Measurements from ENCODE around the gene CMSS1.

CMSS1 gene

GRCh38 chr3:100159331-100160153 lies 341.9 kb downstream of the CMSS1 start:
- DNase-seq = no peak

- DNase-seq = no peak
Measured at GRCh38 chr3:100160521-100160920, 342.9 kb downstream of the CMSS1 start.

- DNase-seq = no peak
Measured at GRCh38 chr3:100163787-100164186, 346.1 kb downstream of the CMSS1 start.

- DNase-seq = no peak
Measured at GRCh38 chr3:100164743-100165142, 347.1 kb downstream of the CMSS1 start.

GRCh38 chr3:100165926-100166550 lies 348.4 kb downstream of the CMSS1 start:
- no peak for DNase-seq

- DNase-seq = no peak
Measured at GRCh38 chr3:100169201-100169920, 351.7 kb downstream of the CMSS1 start.

- DNase-seq = no peak
Measured at GRCh38 chr3:100170486-100170885, 352.8 kb downstream of the CMSS1 start.

GRCh38 chr3:100171211-100171914 lies 353.7 kb downstream of the CMSS1 start:
- no peak for DNase-seq

GRCh38 chr3:100173961-100174360 lies 356.3 kb downstream of the CMSS1 start:
- DNase-seq = no peak

GRCh38 chr3:100175637-100176280 lies 358.1 kb downstream of the CMSS1 start:
- DNase-seq = no peak

GRCh38 chr3:100179692-100180349 lies 362.2 kb downstream of the CMSS1 start:
- no peak for DNase-seq

GRCh38 chr3:100183608-100184125 lies 366.0 kb downstream of the CMSS1 start:
- DNase-seq = no peak

- no peak for DNase-seq
Measured at GRCh38 chr3:100184948-100185570, 367.4 kb downstream of the CMSS1 start.

- no peak for DNase-seq
Measured at GRCh38 chr3:100185847-100186246, 368.2 kb downstream of the CMSS1 start.

- DNase-seq = no peak
Measured at GRCh38 chr3:100189444-100189964, 371.8 kb downstream of the CMSS1 start.

GRCh38 chr3:100195375-100195774 lies 377.7 kb downstream of the CMSS1 start:
- DNase-seq = no peak

- DNase-seq = no peak
Measured at GRCh38 chr3:100197876-100198275, 380.2 kb downstream of the CMSS1 start.

GRCh38 chr3:100198579-100199269 lies 381.1 kb downstream of the CMSS1 start:
- no peak for DNase-seq

- DNase-seq = no peak
Measured at GRCh38 chr3:100205171-100205570, 387.5 kb downstream of the CMSS1 start.

- DNase-seq = no peak
Measured at GRCh38 chr3:100206687-100207086, 389.0 kb downstream of the CMSS1 start.
